SK-N-SH treated with all-trans-retinoic acid at 6 μM for 48 hours (cell line): ENCODE measurements around the gene TSHZ3.

Experiments used
- CSDC2 ChIP-seq: fragments of 250-450 bp; sonication (Bioruptor Pico); IDR thresholded peaks from 2 replicates; pipeline ENCODE4 v1.5.0; 2020; ENCODE audit warnings: mild to moderate bottlenecking, moderate library complexity
- PATZ1 ChIP-seq: fragments of 250-450 bp; sonication (Bioruptor Pico); IDR thresholded peaks from 2 replicates; pipeline ENCODE4 v1.8.0; 2020; ENCODE audit warnings: mild to moderate bottlenecking, moderate library complexity, borderline replicate concordance
- POU6F1 ChIP-seq: fragments of 250-450 bp; sonication (Bioruptor Pico); IDR thresholded peaks from 2 replicates; pipeline ENCODE4 v1.8.0; 2021; ENCODE audit warnings: low read depth, mild to moderate bottlenecking, moderate library complexity, borderline replicate concordance
- PPARA ChIP-seq: fragments of 250-450 bp; sonication (Bioruptor Pico); IDR thresholded peaks from 2 replicates; pipeline ENCODE4 v1.5.0; 2020; ENCODE audit warnings: mild to moderate bottlenecking, borderline replicate concordance
- ZNF565 ChIP-seq: fragments of 450-650 bp; formaldehyde crosslinking; conservative IDR thresholded peaks from 2 replicates; pipeline ENCODE4 v1.5.0; 2020; ENCODE audit warnings: low read depth, mild to moderate bottlenecking, moderate library complexity

GRCh38 chr19:31289381-31289880 is 59.8 kb downstream of the TSHZ3 start:
- TF ChIP-seq PATZ1 (CRISPR knock-in tag) (no peak), PPARA (CRISPR knock-in tag) (no peak), POU6F1 (CRISPR knock-in tag) (no peak), ZNF565 (no peak), CSDC2 (no peak)
